ENCODE results near the gene ABLIM3.
"Not testable (repeated sequence)": the region's sequence is repeated elsewhere in the genome, so short reads cannot be mapped to it uniquely, and the experiment has no call there.

ABLIM3 gene

GRCh38 chr5:149251546-149251945 is 110.3 kb downstream of the ABLIM3 start:
- no peak for DNase-seq

- no peak for DNase-seq
Measured at GRCh38 chr5:149254506-149254905, 113.2 kb downstream of the ABLIM3 start.

GRCh38 chr5:149256451-149256850 is 115.2 kb downstream of the ABLIM3 start:
- no peak for DNase-seq

- DNase-seq, result no peak
Measured at GRCh38 chr5:149257131-149257530, 115.8 kb downstream of the ABLIM3 start.

DNA sequence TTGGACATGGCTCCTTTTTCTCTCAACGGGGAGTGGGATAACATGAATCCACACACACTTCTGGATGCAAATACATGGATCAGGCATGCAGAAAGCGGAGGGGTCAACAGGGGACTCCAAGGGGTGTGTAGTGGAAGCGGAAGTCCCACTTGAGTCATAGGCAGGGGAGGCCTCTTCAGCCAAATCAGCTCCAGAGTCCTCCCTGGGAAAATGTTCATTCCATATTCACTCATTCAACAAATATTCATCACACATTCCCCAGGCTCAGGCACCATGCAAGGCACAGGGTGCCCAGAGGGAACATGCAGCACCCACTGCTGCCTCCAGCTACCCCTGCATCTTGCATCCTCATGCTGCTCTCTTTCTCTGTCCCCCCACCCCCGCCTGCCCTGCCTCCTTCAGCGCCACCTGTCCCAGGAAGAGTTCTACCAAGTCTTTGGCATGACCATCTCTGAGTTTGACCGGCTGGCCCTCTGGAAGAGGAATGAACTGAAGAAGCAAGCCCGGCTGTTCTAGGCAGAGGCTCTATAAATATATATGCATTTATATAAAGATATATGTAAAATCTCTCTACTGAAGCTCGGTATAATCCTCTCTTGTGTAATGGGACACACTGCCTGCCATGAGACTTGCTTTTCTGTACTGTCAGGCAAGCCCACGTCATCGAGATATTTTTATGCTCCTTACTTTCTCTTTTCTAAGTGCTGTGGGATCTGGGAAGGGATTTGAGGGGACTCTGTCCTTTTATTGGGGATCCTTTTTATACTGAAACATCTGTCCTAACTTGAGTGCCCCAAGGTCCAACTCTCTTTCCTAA is 116.8 kb downstream of the ABLIM3 start:
- DNase-seq, result peak in 5 of 58 donors; percentile 6 to 26 (median 19)

DNA sequence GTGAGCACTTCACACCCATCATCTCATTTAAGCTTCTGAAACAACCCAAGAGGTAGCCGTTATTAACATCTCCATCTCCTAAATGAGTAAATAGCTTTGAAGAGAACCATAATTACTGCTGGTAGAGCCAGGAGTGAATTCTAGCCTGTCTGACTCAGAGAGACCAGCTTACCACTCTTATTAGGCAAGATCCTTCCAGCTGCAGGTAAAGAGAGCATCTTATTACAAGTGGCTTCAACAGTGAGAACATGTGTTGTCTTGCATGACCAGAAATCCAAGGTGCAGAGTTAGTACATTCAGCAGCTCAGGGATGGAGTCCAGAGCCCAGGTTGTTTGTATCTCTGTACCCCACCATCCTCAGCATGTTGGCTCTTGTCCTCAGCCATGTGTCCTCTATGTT is 119.5 kb downstream of the ABLIM3 start:
- DNase-seq, result no peak

DNA sequence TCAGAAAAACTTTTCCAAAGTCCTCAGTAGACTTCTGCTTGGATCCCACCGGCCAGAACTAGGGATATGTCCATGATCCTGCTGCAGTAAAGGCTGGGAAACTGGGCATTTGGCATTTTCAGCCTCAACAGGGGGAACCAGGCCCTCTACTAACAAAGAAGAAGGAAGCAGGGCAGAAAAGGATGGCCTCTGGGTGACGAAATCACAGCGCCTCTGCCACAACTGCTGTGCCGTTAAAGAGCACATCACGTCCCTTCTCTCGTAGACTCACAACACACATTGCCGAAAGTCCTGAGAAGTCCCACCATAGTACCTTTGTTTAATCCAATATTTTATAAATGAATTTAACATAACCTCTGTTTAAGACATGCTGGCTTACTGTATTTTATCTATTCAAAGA is 120.0 kb downstream of the ABLIM3 start:
- no peak for DNase-seq

DNA sequence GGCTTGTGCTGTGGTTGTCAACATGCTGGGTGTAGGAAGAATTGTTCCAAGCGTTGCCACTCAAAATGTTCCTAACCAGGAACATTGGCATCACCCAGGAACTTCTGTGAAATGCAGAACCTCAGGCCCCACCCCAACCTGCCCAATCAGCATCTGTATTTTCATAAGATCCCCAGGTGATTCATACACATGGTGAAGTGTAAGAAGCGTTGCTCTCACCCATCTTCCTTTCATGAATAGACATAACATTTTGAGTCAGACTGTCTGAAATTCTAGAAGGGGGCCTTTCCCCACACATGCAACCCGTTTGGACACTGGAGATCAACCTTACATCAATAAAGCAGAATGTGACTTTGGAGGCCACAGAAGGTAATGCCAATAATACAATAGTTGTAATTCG is 121.0 kb downstream of the ABLIM3 start:
- no peak for DNase-seq

DNA sequence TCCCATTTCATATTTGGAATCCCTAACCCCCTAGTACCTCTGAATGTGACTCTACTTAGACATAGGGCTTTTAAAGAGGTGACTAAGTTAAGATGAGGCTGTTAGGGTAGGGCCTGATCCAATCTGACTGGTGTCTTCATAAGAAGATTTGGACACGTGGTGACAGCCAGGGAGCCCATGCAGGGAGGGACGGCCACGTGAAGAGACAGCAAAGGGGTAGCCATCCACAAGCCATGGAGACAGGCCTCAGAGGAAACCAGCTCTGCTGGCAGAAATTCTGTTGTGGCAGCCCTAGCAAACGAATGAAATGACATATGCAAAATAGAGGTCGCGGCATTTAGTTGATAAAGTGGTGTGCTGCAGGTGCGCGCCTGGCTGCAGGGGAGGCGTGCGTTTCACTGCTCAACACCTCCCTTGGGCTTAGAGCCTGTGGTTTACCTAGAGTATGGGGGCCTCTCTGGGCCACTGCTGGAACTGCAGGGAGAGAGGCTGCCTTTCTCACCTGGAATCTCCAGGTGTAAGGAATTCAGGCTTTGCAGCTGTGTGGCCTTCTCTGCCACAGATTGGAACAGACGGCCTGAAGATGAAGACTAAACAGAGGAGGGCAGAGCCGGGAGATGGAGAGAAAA is 123.3 kb downstream of the ABLIM3 start:
- no peak for DNase-seq

DNA sequence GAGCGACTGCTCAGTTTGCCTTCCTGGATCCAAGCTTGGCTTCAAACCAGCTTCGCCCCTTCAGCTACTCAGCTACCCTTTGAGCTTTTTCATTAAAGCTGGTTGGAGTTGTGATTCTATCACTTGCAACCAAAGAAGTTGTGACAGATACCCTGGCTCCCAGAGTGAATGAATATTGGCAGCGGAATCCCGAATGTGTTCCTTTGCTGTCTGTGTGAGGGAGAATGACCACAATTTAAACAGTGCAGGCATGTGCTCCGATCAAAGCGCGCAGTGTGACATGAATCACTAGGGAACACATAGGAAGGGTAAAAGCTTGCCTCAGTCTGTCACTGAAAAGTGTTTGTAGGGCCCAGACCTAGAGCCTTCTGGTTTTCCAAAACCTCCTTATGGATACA is 123.8 kb downstream of the ABLIM3 start:
- no peak for DNase-seq

GRCh38 chr5:149265597-149265996 is 124.3 kb downstream of the ABLIM3 start:
- peak in 12 of 58 donors; percentile 6 to 48 (median 12) for DNase-seq

- peak in 51 of 58 donors; percentile 4 to 87 (median 65) for DNase-seq
Measured at GRCh38 chr5:149267241-149267973, 126.1 kb downstream of the ABLIM3 start.

DNA sequence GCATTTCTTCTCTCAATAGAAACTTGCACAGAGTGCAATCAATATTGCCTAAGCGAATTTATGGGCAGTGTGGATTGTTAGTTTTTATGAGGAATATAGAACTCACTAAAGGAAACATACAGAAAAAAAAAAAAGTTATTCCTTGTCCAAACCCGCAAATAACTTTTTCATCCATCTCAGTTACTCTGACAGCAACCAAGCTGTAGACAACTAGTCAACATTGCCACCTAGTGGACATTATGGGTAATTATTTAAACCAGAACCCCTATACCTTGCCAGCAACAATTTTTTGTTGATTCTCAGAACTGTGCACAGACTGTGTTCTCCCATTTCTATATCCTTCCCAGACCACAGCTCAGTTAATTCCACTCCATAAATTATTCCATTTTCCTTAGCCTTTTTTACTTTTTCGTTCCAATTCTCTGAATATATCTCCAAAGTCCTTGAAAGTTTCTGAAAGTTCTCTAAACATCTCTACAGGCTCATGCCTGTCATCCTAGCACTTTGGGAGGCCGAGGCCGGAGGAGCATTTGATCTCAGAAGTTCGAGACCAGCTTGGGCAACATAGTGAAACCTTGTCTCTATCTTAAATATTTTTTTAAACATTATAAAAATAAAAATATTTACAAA is 127.8 kb downstream of the ABLIM3 start:
- peak in 1 of 58 donors; percentile 35 for DNase-seq

DNA sequence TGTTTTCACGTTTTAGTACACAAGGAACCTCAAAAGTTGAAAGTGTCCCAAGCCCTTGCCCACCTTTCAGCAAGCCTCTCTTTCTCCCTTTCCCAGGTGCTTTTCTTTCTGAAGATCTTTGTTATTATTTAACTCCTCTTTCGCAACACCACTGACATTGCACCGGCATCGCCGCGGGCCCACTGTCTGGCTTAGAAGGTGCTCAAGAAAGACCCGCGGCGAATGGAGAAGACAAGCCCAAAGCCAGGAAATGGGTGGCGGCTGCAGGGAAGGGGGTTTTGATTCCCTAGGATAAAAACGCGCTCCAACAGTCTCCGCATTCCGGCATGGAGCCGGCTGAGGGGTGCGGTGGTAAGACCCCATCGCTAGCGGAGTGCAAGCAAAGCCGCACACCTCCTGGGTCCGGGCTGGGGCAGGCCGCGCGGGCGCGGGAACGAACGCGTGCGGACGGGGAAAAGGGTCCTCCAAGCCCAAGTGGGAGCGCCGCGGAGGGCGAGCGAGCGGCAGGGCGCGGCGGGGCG is 130.0 kb downstream of the ABLIM3 start:
- no peak for DNase-seq

DNA sequence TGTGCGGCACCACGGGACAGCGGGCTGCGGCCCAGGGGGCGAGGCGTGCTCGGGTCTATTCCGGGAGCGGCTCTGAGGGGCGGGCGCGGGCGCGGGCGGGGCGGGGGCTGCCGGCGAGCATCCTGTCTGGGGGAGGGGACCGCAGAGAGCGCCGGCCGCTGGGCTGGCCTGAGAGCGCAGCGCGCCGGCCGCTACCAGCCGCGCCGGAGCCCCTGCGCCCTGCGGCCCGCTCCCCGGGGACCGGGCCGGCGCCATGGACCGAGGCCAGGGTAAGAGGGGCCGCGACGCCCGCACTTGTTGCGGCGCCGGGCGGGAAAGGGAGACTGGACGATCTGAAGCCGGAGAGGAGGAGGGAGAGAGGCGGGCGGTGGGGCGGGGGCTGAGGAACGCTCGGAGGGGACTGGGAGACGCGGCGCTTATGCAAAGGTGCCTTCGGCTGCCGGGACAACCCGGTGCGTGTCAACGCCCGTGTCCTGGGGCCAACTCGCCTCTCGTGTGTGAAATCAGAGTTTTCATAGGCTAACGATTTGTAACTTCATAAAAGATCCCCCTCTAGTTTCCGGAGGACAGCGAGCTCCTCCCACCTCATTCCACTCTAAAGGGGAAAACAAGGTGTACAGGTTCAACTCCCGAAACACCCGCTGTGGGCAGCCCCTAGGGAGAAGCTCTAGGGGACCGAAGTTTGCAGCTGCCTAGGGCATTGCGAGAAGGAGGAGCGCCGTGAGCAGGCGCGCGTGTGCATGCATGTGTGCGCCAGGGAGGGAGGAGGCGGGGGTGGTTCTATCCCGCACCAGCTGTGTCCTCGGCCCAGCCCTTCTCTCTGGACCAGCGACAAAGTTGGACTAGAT is 130.6 kb downstream of the ABLIM3 start, which contains the start of gene AFAP1L1:
AFAP1L1 (plus strand) TSS at position 144 of the 848 bp plus-strand sequence; CDS start at position 254, 110 bp downstream.
- peak in 27 of 58 donors; percentile 5 to 51 (median 21) for DNase-seq

DNA sequence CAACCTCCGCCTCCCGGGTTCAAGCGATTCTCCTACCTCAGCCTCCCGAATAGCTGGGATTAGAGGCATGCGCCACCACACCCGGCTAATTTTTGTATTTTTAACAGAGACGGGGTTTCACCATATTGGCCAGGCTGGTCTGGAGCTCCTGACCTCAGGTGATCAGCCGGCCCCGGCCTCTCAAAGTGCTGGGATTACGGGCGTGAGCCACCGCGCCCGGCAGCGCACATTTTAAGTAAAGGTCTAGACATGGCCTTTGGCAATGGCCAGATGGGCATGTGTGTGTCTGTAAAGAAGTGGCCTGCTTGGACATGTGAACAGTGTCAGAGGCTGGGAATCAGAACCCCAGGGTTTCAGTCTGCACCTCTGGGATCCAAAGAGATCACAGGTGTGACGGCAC is 131.5 kb downstream of the ABLIM3 start:
- not testable (repeated sequence) for DNase-seq

DNA sequence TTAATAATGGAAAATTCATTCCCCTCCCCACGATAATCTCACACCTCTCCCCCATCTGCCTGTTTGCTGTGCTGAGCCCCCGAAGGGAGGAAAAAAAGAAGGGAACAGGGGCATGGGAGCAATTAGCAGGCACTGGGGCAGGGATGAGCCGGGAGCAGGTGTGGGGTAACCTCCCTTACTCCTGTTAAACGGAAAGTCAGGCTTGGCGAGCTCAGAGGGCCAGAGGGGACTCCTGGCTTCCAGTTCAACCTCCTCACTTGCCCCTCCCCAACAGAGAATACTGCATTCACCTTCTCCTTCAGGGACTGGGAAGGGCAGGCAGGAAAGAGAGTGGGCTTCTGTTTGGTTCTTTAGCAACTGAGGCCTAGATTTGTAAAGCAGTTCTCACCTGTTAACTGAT is 131.9 kb downstream of the ABLIM3 start:
- DNase-seq, result no peak

DNA sequence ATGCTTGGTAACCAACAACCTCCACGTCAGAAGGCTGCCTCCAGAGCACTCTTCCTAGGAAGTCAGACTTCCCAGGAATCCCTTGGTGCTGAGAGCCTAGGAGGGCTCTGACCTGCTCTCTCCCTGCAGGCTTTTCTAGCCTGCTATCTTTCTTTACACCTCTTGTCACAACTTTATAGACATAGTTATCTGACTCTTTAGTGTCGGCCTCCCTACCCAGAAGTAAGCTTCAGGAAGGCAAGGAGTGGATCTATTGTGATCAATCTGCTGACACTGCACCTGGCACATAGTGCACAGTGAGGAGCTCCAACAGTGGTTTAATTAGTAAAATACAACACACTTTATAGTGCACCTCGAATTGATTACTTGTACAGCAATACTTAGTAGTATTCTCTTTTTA is 132.7 kb downstream of the ABLIM3 start:
- DNase-seq, result no peak

- DNase-seq, result no peak
Measured at GRCh38 chr5:149274939-149275338, 133.6 kb downstream of the ABLIM3 start.

GRCh38 chr5:149277801-149278200 is 136.5 kb downstream of the ABLIM3 start:
- no peak for DNase-seq

Data from anterior cingulate cortex (tissue), 58 donors.